PC-9 (cell line): ENCODE measurements around the gene AKAP8L. TPM values are rescaled to one million over a fixed set of nuclear protein-coding genes. Genes with fewer than 3 reads are reported as not detected.
"Not testable (repeated sequence)": the region's sequence is repeated elsewhere in the genome, so short reads cannot be mapped to it uniquely, and the experiment has no call there.

Experiments
- BruUV-seq: library from RNA; stranded (reverse); fragments of 400-500 nt; replicated peaks from 2 replicates; lab custom pipeline; 2021; lab: Mats Ljungman, UMichigan
- CTCF ChIA-PET: fragments of 300-600 bp; sonication (Branson Sonifier 250); formaldehyde crosslinking; loops from one replicate; lab custom pipeline; 2022; ENCODE audit warnings: antibody characterized with exemption; lab: Charles Lee
- POLR2A ChIA-PET: fragments of 300-600 bp; sonication (Branson Sonifier 250); formaldehyde crosslinking; loops from one replicate; lab custom pipeline; 2022; ENCODE audit warnings: antibody characterized with exemption; ENCODE audit not compliant: unreplicated experiment; lab: Charles Lee
- DNase-seq, 2 experiments: peaks; one replicate each; pipeline versions ENCODE4 v3.0.0 to v3.0.0-alpha.2; 2015 to 2022; ENCODE audit warnings: mixed read lengths in 1 of 2
- H2AFZ ChIP-seq: fragments of 200-600 bp; sonication (generic); 2 replicates; pipeline ENCODE4 v1.8.1; 2017; ENCODE audit warnings: antibody characterized with exemption
- H3F3A ChIP-seq: fragments of 200-600 bp; sonication (generic); 2 replicates; pipeline ENCODE4 v1.8.1; 2017; ENCODE audit warnings: antibody characterized with exemption, mild to moderate bottlenecking, low read depth; ENCODE audit not compliant: insufficient read depth
- H3K27ac ChIP-seq: fragments of 200-600 bp; sonication (generic); 2 replicates; pipeline ENCODE4 v1.6.1; 2016; ENCODE audit warnings: mixed run types
- H3K27me3 ChIP-seq: fragments of 200-600 bp; sonication (generic); 2 replicates; pipeline ENCODE4 v1.6.1; 2016; ENCODE audit warnings: low read depth, mixed run types; ENCODE audit not compliant: insufficient read depth
- H3K36me3 ChIP-seq: fragments of 200-600 bp; sonication (generic); 2 replicates; pipeline ENCODE4 v1.6.1; 2016; ENCODE audit warnings: low read depth, mixed run types
- H3K4me1 ChIP-seq: fragments of 200-600 bp; sonication (generic); replicated peaks from 2 replicates; pipeline ENCODE4 v1.6.1; 2016; ENCODE audit warnings: mixed run types; ENCODE audit not compliant: insufficient read depth
- H3K4me2 ChIP-seq: fragments of 200-600 bp; sonication (generic); 2 replicates; pipeline ENCODE4 v1.6.1; 2017; ENCODE audit warnings: mixed run types
- H3K4me3 ChIP-seq: fragments of 200-600 bp; sonication (generic); 2 replicates; pipeline ENCODE4 v1.6.1; 2016; ENCODE audit warnings: mixed run types
- H3K79me2 ChIP-seq: fragments of 200-600 bp; sonication (generic); 2 replicates; pipeline ENCODE4 v1.6.1; 2017; ENCODE audit warnings: low read depth, mixed run types
- H3K9me2 ChIP-seq: fragments of 200-600 bp; sonication (generic); 2 replicates; pipeline ENCODE4 v1.8.1; 2017; ENCODE audit warnings: mild to moderate bottlenecking; ENCODE audit not compliant: insufficient read depth
- H3K9me3 ChIP-seq: fragments of 200-600 bp; sonication (generic); 2 replicates; pipeline ENCODE4 v1.8.1; 2016; ENCODE audit warnings: low read depth; ENCODE audit not compliant: insufficient read depth
- H4K20me1 ChIP-seq: fragments of 200-600 bp; sonication (generic); 2 replicates; pipeline ENCODE4 v1.8.1; 2017; ENCODE audit not compliant: insufficient read depth
- EZH2 ChIP-seq: fragments of 200-600 bp; sonication (generic); IDR thresholded peaks from 2 replicates; pipeline ENCODE4 v1.8.0; 2017; ENCODE audit warnings: antibody characterized with exemption, low read depth
- intact Hi-C: fragments of 100-400 bp; cut with micrococcal nuclease; formaldehyde crosslinking; loops from one replicate; pipeline ENCODE4 v1.10.0; 2022; ENCODE audit not compliant: unreplicated experiment
- total RNA-seq: library from RNA; stranded (reverse); gene quantifications from 2 replicates; pipeline ENCODE4 v1.2.3, GENCODE V29; 2021
- TF ChIP-seq, protein P1 (sequence below): fragments of 200-600 bp; sonication (generic); conservative IDR thresholded peaks from 2 replicates; pipeline ENCODE4 v1.6.1; 2017; ENCODE audit warnings: mixed run types, antibody characterized with exemption, mild to moderate bottlenecking, moderate library complexity

AKAP8L gene
- total RNA-seq, 1 experiment from 2014 or later, result 49.9 TPM

DNA sequence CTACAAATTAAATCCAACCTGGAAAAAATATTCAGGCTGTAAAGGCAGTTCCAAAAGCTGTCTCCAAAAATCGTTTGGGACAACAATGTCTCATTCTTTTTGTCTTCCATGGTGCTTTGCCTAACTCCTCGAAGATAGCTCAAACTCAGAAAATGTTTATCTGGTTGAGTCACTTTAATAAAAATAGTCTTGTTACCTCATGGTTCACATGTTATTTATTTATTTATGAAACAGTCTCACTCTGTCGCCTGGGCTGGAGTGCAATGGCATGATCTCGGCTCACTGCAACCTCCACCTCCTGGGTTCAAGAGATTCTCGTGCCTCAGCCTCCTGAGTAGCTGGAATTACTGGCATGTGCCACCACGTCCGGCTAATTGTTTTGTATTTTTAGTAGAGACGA, 81.6 kb downstream of the AKAP8L start:
- ChIA-PET CTCF (no interaction called here), POLR2A (no interaction called here)
- Histone ChIP-seq H3K4me3 (no peak overlapping the region), H4K20me1 (0 out of 2 replicates have a peak, but pooled peaks cover 5% of the 10 kb centered on the region), H3K9me2 (no peaks in the 10 kb centered on the region), H3K9me3 (no peaks in the 10 kb centered on the region), H3K4me2 (no peak overlapping the region), H3K79me2 (peaks cover 17% of the 10 kb centered on the region), H3F3A (no peaks in the 10 kb centered on the region; the same call in 1 of the 2 replicates), H3K36me3 (no peaks in the 10 kb centered on the region; the same call in 1 of the 2 replicates), H3K27ac (no peak overlapping the region), H3K27me3 (no peaks in the 10 kb centered on the region), H3K4me1 (peaks cover 6% of the 10 kb centered on the region; the same call in 1 of the 2 replicates), H2AFZ (no peak overlapping the region)
- no peak for DNase-seq
- intact Hi-C loops, result no loop called here
- BruUV-seq, result no TSS peak
- TF ChIP-seq EZH2, result no peak
- TF ChIP-seq, protein P1, sequence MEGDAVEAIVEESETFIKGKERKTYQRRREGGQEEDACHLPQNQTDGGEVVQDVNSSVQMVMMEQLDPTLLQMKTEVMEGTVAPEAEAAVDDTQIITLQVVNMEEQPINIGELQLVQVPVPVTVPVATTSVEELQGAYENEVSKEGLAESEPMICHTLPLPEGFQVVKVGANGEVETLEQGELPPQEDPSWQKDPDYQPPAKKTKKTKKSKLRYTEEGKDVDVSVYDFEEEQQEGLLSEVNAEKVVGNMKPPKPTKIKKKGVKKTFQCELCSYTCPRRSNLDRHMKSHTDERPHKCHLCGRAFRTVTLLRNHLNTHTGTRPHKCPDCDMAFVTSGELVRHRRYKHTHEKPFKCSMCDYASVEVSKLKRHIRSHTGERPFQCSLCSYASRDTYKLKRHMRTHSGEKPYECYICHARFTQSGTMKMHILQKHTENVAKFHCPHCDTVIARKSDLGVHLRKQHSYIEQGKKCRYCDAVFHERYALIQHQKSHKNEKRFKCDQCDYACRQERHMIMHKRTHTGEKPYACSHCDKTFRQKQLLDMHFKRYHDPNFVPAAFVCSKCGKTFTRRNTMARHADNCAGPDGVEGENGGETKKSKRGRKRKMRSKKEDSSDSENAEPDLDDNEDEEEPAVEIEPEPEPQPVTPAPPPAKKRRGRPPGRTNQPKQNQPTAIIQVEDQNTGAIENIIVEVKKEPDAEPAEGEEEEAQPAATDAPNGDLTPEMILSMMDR, result no peak

DNA sequence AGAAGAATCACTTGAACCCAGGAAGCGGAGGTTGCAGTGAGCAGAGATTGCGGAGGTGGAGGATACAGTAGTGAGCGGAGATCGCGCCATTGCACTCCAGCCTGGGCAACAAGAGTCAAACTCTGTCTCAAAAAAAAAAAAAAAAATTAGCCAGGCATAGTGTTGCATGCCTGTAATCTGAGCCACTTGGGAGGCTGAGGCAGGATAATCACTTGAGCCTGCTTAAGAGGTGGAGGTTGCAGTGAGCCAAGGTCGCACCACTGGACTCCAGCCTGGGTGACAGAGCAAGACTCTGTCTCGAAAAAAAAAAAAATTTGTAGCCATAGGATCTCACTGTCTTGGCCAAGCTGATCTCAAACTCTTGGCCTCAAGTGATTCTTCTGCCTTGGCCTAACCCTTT, 82.8 kb downstream of the AKAP8L start:
- POLR2A ChIA-PET, BruUV-seq, H3K36me3 ChIP-seq, H3K4me3 ChIP-seq, H3K4me2 ChIP-seq, intact Hi-C loops, H3K9me2 ChIP-seq, H3K27ac ChIP-seq, H4K20me1 ChIP-seq, H3F3A ChIP-seq, H3K4me1 ChIP-seq, H3K9me3 ChIP-seq, H2AFZ ChIP-seq, DNase-seq, H3K27me3 ChIP-seq: not testable (repeated sequence)
- CTCF ChIA-PET, result interaction anchor here (0.7 kb wide), 1 partner anchor 73 kb away, joined by 3 read pairs; no protein-coding TSS in a partner anchor
- peaks cover 23% of the 10 kb centered on the region for H3K79me2 ChIP-seq

DNA sequence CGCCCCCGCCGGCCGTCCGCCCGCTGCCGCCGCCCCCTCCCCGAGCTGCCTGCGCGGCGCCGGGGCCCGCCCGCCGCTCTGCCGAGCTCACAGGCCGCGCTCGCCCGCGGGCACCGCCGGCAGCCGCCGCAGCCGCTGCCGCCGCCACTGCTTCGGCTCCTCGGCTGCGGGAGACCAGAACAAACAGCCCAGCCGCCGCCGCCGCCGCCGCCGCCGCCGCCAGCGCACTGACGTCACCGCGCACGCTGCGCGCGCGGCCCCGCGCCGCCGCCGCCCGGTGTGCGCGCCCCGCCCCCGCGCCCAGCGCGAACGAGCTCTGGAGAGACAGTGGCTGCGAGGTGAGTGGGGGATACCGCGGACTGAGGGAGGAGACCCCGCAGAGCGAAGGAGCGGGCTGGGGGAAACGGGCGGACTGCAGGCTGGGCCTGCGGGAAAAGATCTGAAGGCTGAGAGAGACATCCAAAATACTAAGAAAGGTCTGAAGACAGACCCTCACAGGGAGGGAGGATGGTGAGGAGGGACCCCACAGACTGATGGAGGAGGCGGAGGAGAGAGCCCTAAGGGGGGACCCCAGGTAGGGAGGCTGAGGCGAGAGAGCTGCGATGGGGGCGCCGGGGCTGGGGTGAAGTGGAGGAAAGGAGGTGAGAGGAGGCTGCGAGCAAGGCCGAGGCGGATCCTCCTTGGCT, 86.3 kb downstream of the AKAP8L start, which contains the start of gene BRD4:
TSS of gene BRD4 (minus strand) at position 229 of the 686 bp plus-strand sequence. CDS start 59,440 bp downstream, outside the sequence.
- BruUV-seq, result no TSS peak
- Histone ChIP-seq H3K36me3 (peaks cover 4% of the 10 kb centered on the region; the same call in 1 of the 2 replicates), H3K4me1 (peaks cover 39% of the 10 kb centered on the region), H3K27ac (peak within 1 kb of the TSS; percentile 83), H3K4me2 (peak within 1 kb of the TSS; percentile 98), H3F3A (peaks cover 32% of the 10 kb centered on the region), H3K9me2 (no peaks in the 10 kb centered on the region), H3K27me3 (no peaks in the 10 kb centered on the region), H3K9me3 (no peaks in the 10 kb centered on the region), H3K79me2 (peaks cover 58% of the 10 kb centered on the region), H4K20me1 (peaks cover 40% of the 10 kb centered on the region), H2AFZ (peak within 1 kb of the TSS; percentile 97), H3K4me3 (peak within 1 kb of the TSS; percentile 98)
- intact Hi-C loops, result no loop called here
- CTCF ChIA-PET, result interaction anchor here (0.6 kb wide), 1 partner anchor 137 kb away, joined by 7 read pairs; no protein-coding TSS in a partner anchor
- DNase-seq, result peak in 1 of 2 experiments; percentile 63
- TF ChIP-seq, protein P1, result no peak
- no peak for TF ChIP-seq EZH2
- POLR2A ChIA-PET, result interaction anchor here (0.6 kb wide), 1 partner anchor 43 kb away, joined by 5 read pairs; no protein-coding TSS in a partner anchor
